Measurements from ENCODE around the gene KCNG4. TPM values are rescaled to one million over a fixed set of nuclear protein-coding genes. Genes with fewer than 3 reads are reported as not detected.

The KCNG4 gene
- total and polyA plus RNA-seq, 2 experiments from 2014 or later: 0.07 TPM; not detected in 1

- Histone ChIP-seq H3K4me1 (ENCODE audit: insufficient read depth) (no peaks in the 10 kb centered on the region), H2AFZ (no peak overlapping the region), H3K36me3 (ENCODE audit: insufficient read depth) (no peaks in the 10 kb centered on the region; the same call in 1 of the 2 replicates), H3K4me3 (no peak overlapping the region), H3F3A (replicated peaks; ENCODE audit: low read depth) (no peaks in the 10 kb centered on the region), H3K4me2 (no peak overlapping the region), H3K9me2 (ENCODE audit: insufficient read depth) (no peaks in the 10 kb centered on the region), H3K27me3 (ENCODE audit: insufficient read depth) (no peaks in the 10 kb centered on the region), H3K27ac (ENCODE audit: low read depth) (no peak overlapping the region), H4K20me1 (replicated peaks; ENCODE audit: insufficient read depth) (no peaks in the 10 kb centered on the region), H3K79me2 (replicated peaks; ENCODE audit: insufficient read depth) (no peaks in the 10 kb centered on the region)
- Mint-ChIP-seq H3K4me3 (no peak overlapping the region), H3K9me3 (no peaks in the 10 kb centered on the region), H3K27ac (no peak overlapping the region), H3K36me3 (ENCODE audit: low read depth) (peaks cover 30% of the 10 kb centered on the region), H3K27me3 (ENCODE audit: insufficient read depth, low read depth, poor library complexity) (peaks cover 9% of the 10 kb centered on the region), H3K4me1 (no peaks in the 10 kb centered on the region)
- ATAC-seq: no peak
- no peak for DNase-seq (ENCODE audit: low spot score)
- TF ChIP-seq CREB1 (CRISPR knock-in tag; IDR thresholded peaks at IDR 0.05; ENCODE audit: low read depth) (no peak), EZH2phosphoT487 (IDR thresholded peaks at IDR 0.05; ENCODE audit: unreplicated experiment) (no peak), POLR2AphosphoS5 (IDR thresholded peaks at IDR 0.05; ENCODE audit: low read depth) (no peak), STAT1 (IDR thresholded peaks at IDR 0.05; ENCODE audit: unreplicated experiment) (no peak), ETS1 (IDR thresholded peaks at IDR 0.05) (no peak), EZH2 (IDR thresholded peaks at IDR 0.05; ENCODE audit: low read depth, unreplicated experiment) (no peak), NANOG (IDR thresholded peaks at IDR 0.05; ENCODE audit: borderline replicate concordance) (no peak), ZNF462 (CRISPR knock-in tag; IDR thresholded peaks at IDR 0.05) (no peak), REST (IDR thresholded peaks at IDR 0.05; ENCODE audit: unreplicated experiment) (no peak), CTCF (conservative IDR thresholded peaks at IDR 0.05; ENCODE audit: low read depth in 2 of 2) (no peak), ZNF114 (CRISPR knock-in tag; IDR thresholded peaks at IDR 0.05) (no peak), JUNB (IDR thresholded peaks at IDR 0.05; ENCODE audit: unreplicated experiment) (no peak), ZNF331 (CRISPR knock-in tag; IDR thresholded peaks at IDR 0.05; ENCODE audit: low read depth) (no peak)
Measured at GRCh38 chr16:84178146-84178765, 61.6 kb downstream of the KCNG4 start.

Data from GM23338 (cell line).